Mesothelial cell of epicardium (in vitro differentiated cells): ENCODE measurements around the gene NSG1. TPM values are rescaled to one million over a fixed set of nuclear protein-coding genes. Genes with fewer than 3 reads are reported as not detected.

Source experiments
- DNase-seq, 2 experiments: peaks; one replicate each; pipeline ENCODE4 v3.0.0; 2021; ENCODE audit warnings: low spot score in 2 of 2; ENCODE audit not compliant: unreplicated experiment in 2 of 2
- H3K27ac Mint-ChIP-seq: 2 replicates; pipeline ENCODE4 v1.8.0; 2021; ENCODE audit warnings: mixed read lengths
- H3K27me3 Mint-ChIP-seq: 2 replicates; pipeline ENCODE4 v1.8.0; 2021; ENCODE audit warnings: low read depth, mixed read lengths
- H3K36me3 Mint-ChIP-seq: 2 replicates; pipeline ENCODE4 v1.8.0; 2021; ENCODE audit warnings: mixed read lengths
- H3K4me1 Mint-ChIP-seq: 2 replicates; pipeline ENCODE4 v1.8.0; 2021; ENCODE audit warnings: mixed read lengths
- H3K4me3 Mint-ChIP-seq: 2 replicates; pipeline ENCODE4 v1.8.0; 2021; ENCODE audit warnings: mild to moderate bottlenecking, moderate library complexity, mixed read lengths
- H3K9me3 Mint-ChIP-seq: 2 replicates; pipeline ENCODE4 v1.8.0; 2021; ENCODE audit warnings: mixed read lengths
- total RNA-seq: library from RNA; stranded (reverse); gene quantifications from 3 replicates; pipeline ENCODE4 v1.2.1, GENCODE V29; 2021
- TF ChIP-seq, protein P1 (sequence below): fragments of 200-600 bp; sonication (generic); IDR thresholded peaks from one replicate; pipeline ENCODE4 v1.5.0; 2021; ENCODE audit warnings: antibody characterized with exemption; ENCODE audit not compliant: unreplicated experiment

Gene NSG1
- total RNA-seq, 1 donor from 2014 or later = 45.8 TPM

DNA sequence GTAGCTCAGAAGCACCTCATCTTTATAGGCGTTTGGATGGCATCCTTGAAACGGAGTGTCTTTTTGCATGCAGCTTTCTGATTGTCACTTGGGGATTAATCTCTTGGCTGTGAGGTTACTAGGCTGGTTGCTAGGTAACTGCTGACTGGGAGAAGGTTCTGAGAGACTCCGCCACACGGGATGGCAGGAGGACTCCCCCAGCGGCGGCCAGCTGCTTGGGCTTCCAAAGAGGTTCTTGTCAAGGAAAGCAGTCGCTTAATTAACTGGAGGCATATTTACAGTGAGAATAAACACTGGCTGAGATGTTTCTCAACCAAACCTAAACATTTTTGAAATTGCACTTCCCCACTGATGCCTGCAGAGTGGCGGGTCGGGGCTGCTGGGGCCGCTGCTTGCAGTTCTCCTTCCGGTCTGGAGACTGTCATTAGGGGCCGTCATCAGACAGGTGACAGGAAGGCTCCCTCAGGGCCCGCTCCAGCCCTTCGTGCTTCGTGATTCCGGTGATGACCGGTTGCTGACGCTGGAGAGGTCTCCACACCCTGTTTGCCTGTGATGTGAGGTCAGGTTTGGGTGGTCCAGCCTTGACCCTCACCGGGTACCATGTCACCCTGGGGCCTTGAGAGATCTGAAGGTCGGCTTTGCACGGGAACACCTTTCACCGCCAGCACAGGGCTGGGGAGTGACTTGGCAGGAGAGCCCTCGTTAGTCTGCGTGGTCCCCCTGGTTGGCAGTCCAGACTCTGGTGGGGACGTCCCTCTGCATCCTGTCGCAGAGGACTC lies 9.1 kb downstream of the NSG1 start:
- Mint-ChIP-seq H3K9me3 (peaks cover 11% of the 10 kb centered on the region), H3K36me3 (peaks cover 54% of the 10 kb centered on the region), H3K27me3 (no peaks in the 10 kb centered on the region), H3K4me1 (peaks cover 4% of the 10 kb centered on the region), H3K27ac (no peak overlapping the region), H3K4me3 (no peak overlapping the region)
- TF ChIP-seq, protein P1, sequence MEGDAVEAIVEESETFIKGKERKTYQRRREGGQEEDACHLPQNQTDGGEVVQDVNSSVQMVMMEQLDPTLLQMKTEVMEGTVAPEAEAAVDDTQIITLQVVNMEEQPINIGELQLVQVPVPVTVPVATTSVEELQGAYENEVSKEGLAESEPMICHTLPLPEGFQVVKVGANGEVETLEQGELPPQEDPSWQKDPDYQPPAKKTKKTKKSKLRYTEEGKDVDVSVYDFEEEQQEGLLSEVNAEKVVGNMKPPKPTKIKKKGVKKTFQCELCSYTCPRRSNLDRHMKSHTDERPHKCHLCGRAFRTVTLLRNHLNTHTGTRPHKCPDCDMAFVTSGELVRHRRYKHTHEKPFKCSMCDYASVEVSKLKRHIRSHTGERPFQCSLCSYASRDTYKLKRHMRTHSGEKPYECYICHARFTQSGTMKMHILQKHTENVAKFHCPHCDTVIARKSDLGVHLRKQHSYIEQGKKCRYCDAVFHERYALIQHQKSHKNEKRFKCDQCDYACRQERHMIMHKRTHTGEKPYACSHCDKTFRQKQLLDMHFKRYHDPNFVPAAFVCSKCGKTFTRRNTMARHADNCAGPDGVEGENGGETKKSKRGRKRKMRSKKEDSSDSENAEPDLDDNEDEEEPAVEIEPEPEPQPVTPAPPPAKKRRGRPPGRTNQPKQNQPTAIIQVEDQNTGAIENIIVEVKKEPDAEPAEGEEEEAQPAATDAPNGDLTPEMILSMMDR = no peak
- no peak for DNase-seq

DNA sequence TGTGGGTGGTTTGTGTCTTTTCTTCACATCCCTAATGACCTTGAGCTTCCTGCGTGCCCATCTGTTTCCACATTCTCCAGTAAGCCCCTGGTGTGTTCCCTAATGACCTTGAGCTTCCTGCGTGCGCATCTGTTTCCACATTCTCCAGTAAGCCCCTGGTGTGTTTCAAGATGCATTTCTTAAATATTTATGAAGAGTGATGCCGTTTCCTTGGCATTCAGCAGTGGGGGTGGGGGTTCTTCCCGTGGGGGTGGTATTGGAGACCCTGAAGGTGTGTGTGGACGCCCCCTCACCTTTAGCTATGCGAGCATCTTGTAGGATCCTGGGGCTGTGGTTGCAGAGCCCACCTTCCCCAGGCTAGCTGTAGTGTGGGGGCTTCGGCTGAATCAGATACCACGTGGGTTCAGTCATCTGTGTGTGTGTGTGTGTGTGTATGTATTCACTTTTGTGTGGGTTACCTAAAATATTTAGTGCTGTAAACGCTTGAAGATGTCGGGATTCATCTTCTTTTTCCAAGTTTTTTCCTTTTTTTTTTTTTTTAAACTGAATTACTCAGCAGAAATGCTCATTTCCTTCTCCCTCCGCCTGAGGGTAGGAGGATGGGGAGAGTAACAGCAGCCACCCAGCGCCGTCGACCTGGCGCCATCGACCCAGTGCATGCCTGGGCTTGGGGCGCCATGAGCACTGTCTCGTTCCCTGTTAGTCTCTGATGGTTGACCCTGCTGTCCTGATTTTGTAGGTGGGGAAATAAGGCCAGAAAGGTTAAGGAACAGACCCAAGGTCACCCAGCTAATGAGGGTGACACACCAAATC lies 9.9 kb downstream of the NSG1 start:
- peaks cover 4% of the 10 kb centered on the region for H3K4me1 Mint-ChIP-seq
- no peaks in the 10 kb centered on the region for H3K27me3 Mint-ChIP-seq

DNA sequence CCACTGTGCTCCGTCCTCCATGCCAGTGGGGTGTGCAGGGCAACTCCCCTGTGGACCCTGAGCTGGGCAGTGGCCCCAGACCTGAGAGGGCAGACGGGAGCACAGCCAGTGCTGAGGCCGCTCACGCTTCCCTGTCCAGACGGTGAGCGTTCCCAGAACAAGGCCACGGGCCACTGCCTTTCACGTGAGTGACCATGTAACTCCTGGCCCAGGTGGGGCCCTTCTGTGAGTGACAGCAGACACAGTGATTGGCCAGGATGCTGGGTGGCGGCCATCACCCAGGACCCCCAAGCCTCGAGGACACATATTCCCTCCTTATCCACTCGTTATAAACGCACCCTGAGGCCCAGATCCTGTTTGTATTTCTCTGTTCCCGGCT lies 10.5 kb downstream of the NSG1 start:
- H3K36me3 Mint-ChIP-seq = peaks cover 46% of the 10 kb centered on the region
- H3K4me3 Mint-ChIP-seq = no peak overlapping the region
- H3K27ac Mint-ChIP-seq = no peak overlapping the region
- TF ChIP-seq, protein P1 = no peak
- DNase-seq = no peak
- H3K4me1 Mint-ChIP-seq = peaks cover 4% of the 10 kb centered on the region
- peaks cover 11% of the 10 kb centered on the region for H3K9me3 Mint-ChIP-seq
- no peaks in the 10 kb centered on the region for H3K27me3 Mint-ChIP-seq

More for the DNA sequence above, 9.9 kb downstream of the NSG1 start:
- TF ChIP-seq, protein P1 = no peak
- no peak for DNase-seq
- Mint-ChIP-seq H3K36me3 (peaks cover 49% of the 10 kb centered on the region), H3K27ac (no peak overlapping the region), H3K4me3 (no peak overlapping the region), H3K9me3 (peaks cover 11% of the 10 kb centered on the region)

DNA sequence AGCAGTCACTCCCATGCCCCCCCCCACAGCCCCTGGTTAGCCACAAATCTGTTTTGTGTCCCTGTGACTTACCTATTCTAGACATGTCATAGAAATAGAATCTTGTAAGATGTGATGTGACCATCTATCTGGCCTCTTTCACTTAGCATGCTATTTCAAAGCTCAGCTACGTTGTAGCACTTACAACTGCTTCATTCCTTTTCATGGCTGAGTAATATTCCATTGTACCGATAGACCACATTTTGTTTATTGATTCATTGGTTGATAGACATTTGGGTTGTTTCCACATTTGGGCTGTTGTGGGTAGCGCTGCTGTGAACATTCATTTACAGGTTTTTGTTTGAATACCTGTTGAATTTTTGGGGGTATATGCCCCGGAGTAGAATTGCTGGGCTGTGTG lies 11.5 kb downstream of the NSG1 start:
- H3K4me3 Mint-ChIP-seq = no peak overlapping the region
- TF ChIP-seq, protein P1 = no peak
- peaks cover 40% of the 10 kb centered on the region for H3K36me3 Mint-ChIP-seq
- H3K27ac Mint-ChIP-seq = no peak overlapping the region
- H3K9me3 Mint-ChIP-seq = peaks cover 11% of the 10 kb centered on the region
- no peaks in the 10 kb centered on the region for H3K27me3 Mint-ChIP-seq
- no peak for DNase-seq
- peaks cover 4% of the 10 kb centered on the region for H3K4me1 Mint-ChIP-seq

DNA sequence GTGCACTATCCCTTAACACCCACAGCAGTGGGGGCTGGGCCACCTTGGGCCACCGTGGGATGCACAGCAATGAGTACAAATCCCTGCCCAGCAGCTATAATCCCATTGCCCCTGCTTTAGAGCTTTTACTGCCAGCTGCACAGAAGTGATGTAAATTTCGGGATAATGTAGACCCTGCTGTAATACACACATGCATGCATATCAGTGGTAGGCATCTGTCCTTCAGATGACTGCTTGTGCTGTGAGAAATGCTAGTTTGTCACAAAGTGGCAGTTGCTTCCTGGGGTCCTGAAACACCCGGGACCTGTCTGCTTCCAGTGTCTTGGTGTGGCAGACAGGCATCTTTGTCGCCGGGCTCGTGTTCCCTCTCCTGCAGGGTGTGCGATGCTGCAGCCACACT lies 14.1 kb downstream of the NSG1 start:
- Mint-ChIP-seq H3K36me3 (peaks cover 30% of the 10 kb centered on the region), H3K27ac (no peak overlapping the region), H3K27me3 (no peaks in the 10 kb centered on the region), H3K4me1 (peaks cover 4% of the 10 kb centered on the region), H3K9me3 (peaks cover 11% of the 10 kb centered on the region), H3K4me3 (no peak overlapping the region)
- no peak for DNase-seq
- TF ChIP-seq, protein P1 = no peak
